Stimulated activated CD8-positive, alpha-beta memory T cell treated with anti-CD3 and anti-CD28 coated beads, Interleukin-7, amount 100 ng/mL, for 24 hours (primary cell): Measurements from ENCODE around the gene CA5A.
"Not testable (repeated sequence)": the region's sequence is repeated elsewhere in the genome, so short reads cannot be mapped to it uniquely, and the experiment has no call there.

Experiments used
- DNase-seq: peaks from one replicate; pipeline ENCODE4 v3.0.0-alpha.2; 2020; ENCODE audit warnings: low read depth

Gene CA5A

DNA sequence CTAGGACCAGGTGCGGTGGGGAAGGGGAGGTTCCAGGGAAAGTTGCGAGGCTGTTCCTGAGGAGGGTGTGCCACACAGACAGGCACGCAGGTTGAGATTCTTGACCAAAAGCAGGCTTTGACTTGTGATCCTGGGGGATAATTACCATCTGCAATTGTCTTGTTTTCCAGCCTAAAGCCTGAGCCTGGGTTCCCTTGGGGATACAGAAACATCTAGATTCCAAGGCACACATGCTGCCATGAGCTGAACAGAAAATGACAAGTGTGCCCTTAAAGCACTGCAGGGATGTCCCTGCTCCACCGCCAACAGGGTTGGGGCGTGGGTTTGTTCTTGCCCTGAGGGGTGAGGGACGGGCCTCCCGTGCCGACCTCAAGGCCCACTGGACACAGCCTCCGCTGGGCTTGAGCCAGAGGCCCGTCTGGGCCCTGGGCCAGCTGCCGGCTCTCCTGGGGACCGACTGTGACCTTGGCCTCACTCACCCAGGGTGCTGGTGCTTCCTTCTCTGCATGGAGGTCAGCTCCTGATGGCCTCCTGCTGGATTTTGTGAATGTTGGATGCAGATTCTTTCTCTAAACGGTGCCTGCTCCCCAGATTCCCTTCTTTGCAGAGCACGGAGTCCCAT, 14.0 kb downstream of the CA5A start:
- no peak for DNase-seq

- DNase-seq: no peak
These were observed 15.0 kb downstream of the CA5A start for GRCh38 chr16:87921236-87921773.

GRCh38 chr16:87919681-87919994, 16.7 kb downstream of the CA5A start:
- no peak for DNase-seq

DNA sequence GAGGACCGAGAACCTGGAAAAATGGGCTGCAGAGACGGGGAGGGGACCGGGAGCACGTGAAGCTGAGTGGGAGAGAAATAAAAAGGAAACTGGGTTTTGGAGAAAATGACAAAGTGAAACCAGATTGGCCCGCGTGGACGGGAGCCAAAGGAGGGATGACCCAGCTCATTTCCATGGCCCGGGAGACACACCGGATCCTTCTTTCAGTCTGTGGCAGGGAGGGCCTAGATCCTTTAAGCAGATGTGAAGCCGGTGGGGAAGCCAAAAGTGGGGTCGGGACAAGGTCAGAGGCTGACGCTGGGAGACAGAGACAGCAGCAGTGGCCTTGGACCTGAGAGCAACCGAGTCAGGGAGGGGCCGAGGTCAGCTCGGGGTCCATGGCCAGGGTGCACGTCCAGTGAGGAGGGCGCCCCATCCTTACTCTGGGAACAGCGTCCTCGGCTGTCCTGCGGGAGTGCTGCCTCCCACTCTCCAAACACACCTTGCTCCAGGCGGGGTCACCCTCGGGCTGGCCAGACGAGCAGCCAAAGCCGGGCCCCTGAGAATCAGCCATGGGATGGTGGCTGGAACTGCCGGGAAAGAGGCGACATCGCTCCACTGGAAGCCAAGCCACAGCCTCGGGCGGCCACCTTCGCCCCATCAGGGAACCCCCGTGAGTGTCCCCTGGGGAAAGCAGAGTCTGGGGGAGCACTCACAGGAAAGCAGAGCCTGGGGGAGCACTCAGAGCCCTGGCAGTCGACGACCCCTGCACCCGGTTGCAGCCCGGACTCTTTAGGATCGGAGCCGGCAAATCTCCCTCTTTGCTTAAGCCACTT, 17.3 kb downstream of the CA5A start:
- DNase-seq: no peak

DNA sequence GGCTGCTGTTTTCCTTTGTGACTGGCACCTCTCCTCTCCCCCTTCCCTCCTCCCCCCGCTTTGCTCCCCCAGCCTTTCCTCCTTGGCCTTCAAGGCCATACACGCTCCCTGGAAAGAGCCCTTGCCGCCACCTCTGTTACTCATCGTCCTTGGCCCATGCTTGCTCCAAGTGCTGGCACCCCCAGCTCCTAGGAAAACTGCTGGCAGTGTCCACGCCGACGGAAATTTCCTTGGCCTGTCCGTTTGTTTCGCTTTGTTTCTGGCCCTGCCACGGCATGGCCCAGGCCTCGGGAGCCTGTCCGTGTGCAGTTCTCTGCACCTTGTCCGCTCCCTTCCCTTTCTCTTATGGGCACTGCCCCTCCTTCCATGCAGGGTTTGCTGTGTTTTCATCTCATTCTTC, 18.0 kb downstream of the CA5A start:
- DNase-seq: no peak

DNA sequence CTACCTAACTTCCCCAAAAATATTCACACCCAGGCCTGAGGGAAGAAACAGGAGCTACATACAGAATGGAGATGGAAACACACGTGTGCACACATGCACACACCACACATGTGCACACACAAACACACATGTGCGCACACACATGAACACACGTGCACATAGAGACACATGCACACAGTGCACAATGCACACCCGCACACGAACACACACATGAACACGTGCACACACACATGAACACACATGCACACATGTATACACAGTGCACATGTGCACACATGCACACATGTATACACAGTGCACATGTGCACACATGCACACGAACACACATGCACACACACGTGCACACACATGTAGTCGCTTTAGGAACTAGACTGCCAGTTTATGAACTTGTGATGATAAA, 18.8 kb downstream of the CA5A start:
- DNase-seq: no peak

DNA sequence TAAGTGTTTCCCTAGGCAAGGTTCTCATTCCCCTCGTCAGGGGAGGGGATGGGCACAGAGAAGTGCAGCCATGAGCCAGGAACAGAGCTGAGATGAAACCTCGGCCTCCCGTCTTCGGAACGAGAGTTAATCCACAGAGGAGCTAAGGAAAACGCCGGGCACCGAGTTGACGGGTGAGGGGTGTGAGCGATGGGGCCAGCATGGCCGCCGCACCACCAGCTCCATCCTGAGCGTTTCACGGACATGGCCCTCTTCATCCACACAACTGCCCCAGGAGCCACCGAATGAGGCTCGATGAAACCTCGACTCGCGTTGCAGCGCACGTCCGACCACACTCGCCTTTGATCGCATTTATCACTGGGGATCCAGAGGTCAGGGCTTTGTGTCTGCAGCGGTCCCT, 21.5 kb downstream of the CA5A start:
- no peak for DNase-seq

DNA sequence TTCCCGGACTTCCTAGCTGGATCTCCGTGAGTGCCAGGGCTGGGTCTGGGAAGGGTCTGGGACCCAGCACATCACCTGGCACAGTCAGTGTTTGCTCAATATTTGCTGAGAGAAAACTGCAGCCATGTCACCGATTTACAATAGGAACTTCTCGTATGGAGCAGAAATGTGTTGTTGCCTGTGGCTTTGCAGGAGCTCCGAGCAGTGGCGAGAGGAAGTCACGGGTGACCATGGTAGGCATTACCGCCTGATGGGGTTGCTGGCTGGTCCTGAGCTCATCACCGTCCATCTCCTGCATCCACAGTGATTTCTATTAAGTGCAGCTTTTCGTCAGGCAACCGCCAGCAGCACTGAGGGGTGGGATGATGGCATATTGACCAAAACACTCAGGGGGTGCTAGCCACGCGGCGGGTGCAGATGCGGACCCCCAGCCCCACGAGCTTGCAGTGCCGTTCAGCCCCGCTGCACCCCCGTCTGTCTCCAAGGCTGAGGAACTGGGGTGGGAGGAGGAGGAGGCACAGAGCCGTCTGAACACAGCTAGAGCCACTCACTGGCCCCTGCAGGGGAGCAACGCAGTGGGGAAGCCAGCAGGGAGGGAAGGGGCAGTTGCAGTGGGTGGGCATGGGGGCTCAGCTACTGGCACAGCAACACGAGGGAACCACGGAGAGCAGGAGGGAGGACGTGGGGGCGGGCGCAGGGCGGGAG, 22.2 kb downstream of the CA5A start:
- not testable (repeated sequence) for DNase-seq

GRCh38 chr16:87912691-87913090, 23.6 kb downstream of the CA5A start:
- not testable (repeated sequence) for DNase-seq

DNA sequence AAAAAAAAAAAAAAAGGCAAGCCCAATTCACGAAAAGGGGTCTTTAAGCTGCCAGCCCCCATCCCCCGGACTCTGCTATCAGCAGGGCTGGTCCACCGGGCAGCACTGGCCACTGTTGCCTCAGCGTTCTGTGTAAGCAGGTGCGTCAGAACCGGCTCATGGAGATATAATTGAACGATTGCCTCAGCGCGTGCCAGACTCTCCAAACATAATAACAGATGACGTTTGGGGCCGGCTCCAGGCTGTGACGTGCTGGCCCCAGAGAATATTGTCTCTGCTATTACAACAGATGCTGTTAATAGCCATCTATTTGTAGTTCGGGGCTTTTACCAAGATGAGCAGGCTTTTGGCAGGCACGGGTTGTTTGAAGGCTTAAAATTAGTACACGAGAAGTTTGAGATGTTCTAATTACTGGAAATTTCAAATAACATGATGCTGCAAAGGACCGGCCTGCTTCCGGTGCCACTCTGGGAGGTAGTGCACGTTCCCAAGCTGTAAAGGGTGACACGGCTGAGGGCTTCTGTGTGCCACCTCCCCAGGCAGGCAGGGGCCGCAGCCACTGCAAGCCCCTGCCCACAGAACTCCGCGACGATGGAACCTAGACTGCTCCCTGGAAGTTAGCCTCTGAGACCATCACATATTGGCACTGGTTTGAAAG, 25.1 kb downstream of the CA5A start:
- not testable (repeated sequence) for DNase-seq

GRCh38 chr16:87909203-87909935, 27.0 kb downstream of the CA5A start:
- peak; percentile 68 for DNase-seq

DNA sequence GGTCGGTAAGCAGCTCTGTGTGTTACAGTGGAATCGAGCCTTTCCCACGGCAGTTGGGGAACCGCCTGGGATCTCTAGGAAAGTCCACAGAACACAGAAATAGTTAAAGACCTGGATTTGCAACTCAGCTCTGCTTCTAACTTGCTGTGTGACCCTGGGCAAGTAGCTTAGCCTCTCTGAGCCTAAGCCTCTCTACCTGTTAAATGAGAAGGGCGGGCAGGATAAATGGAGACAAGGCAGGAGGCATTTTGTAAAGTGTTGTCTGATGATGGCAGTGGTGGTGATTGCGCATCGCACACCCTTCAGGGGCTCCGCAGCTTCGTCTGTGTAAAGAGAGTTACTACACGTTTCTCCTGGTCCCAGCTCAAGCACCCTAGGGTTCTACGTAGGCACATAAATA, 28.2 kb downstream of the CA5A start:
- DNase-seq: not testable (repeated sequence)

- DNase-seq: not testable (repeated sequence)
These were observed 30.8 kb downstream of the CA5A start for GRCh38 chr16:87905521-87905920.

DNA sequence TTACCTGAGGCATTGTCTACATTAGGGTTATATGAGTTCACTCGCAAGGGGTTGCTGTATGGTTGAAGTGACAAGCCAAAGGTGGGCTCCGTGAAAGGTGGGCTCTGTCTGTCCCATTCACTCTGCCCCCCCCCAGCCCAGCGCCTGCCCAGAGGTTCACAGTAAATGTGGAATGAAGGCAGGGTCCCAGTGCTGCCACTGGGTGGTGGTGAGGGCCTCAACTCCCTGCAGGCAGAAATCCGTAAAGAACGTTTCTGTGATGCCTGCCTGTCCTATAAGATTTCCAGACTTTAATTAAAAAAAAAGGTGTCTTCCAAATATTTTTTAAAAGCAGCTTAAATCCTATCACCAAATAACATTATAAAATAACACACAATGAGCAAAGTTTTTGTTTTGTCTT, 31.4 kb downstream of the CA5A start:
- DNase-seq: not testable (repeated sequence)

- not testable (repeated sequence) for DNase-seq
These were observed 35.8 kb downstream of the CA5A start for GRCh38 chr16:87900489-87900888.

- no peak for DNase-seq
These were observed 38.5 kb downstream of the CA5A start for GRCh38 chr16:87897521-87898505.

DNA sequence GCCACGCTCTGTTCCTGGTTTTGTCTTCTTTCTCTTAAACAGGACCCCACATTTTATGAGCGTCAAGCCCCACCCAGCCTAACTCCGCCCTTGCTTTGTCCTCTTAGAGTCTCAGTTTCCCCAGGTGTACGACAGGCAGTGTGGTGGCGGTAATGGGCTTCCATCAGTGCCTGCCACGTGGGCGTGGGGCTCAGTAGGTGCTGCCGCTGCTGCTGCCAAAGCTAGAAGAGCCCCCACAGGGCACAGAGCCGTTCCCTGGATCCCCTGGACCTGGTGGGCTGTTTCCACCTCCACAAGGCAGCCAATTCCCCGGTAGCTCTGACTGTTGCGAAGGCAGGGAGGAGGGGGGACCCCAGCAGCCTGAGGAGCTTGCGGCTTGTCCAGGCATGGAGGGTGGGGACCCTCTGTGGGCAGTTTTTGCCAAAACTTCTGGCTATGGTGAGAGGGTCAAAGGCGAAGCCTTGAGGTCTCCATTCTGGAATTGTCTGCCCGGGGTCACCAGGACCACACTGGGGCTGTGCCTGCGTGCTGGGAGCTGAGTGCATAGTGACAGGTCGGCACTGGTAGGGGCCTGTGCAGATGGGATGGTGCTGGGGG, 39.3 kb downstream of the CA5A start:
- not testable (repeated sequence) for DNase-seq

GRCh38 chr16:87896176-87896890, 40.0 kb downstream of the CA5A start:
- DNase-seq: not testable (repeated sequence)

- DNase-seq: peak; percentile 59
These were observed 40.6 kb downstream of the CA5A start for GRCh38 chr16:87895641-87896141.
